Esophagus mucosa (tissue), 1 donor: ENCODE results near the gene ZMIZ1. TPM values are rescaled to one million over a fixed set of nuclear protein-coding genes. Genes with fewer than 3 reads are reported as not detected.

Experiments
- ATAC-seq: fragments of 200-7000 bp; cut with Tn5 transposase; one replicate; pipeline ENCODE4 v1.9.1; 2020
- total RNA-seq: library from RNA; stranded (reverse); gene quantifications from one replicate; pipeline ENCODE4 v1.2.4, GENCODE V29; 2023
- donor health status: DM: yes; HTN: yes; CAD: no.

ZMIZ1 gene
- total RNA-seq, 1 donor from 2014 or later = 43.8 TPM

DNA sequence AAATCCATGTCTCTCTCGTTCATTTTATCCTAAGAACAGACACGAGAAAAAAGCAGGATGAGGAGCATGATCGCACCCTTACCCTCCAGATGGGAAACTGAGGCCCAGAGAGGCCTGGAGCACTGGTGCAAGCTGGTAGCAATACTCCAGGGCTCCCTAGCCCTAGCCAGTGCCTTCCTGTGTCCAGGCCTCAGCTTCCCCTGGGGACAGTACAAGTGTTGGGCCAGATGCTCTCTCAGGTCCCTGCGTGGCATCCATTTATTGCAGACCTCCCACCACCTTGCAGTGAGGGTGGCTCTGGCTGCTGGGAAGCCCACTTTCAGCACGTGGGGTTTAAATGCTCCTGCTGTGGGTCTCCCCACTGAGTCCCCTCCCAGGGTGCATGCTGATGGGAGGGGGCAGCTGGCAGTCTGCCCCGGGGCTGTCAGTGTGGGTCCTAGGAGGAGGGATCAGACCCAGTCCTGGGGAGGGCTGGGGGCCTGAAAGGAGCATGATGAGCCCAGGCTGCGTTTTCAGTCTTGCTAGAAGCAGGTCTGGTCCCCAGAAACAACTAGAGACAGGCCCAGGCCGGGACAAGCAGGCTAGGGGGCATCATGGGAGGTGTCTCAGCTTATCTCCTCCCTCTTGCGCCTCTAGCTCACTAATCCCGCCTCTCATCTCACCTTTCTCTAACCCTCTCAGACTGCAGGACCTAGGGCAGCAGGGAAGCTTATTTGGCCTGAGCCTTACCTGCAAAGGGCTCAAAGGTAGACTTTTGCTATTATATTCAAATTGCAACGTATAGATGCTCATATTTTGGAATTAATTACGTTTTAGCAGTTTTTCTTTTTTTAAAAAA lies 277.8 kb downstream of the ZMIZ1 start:
- ATAC-seq = no peak

DNA sequence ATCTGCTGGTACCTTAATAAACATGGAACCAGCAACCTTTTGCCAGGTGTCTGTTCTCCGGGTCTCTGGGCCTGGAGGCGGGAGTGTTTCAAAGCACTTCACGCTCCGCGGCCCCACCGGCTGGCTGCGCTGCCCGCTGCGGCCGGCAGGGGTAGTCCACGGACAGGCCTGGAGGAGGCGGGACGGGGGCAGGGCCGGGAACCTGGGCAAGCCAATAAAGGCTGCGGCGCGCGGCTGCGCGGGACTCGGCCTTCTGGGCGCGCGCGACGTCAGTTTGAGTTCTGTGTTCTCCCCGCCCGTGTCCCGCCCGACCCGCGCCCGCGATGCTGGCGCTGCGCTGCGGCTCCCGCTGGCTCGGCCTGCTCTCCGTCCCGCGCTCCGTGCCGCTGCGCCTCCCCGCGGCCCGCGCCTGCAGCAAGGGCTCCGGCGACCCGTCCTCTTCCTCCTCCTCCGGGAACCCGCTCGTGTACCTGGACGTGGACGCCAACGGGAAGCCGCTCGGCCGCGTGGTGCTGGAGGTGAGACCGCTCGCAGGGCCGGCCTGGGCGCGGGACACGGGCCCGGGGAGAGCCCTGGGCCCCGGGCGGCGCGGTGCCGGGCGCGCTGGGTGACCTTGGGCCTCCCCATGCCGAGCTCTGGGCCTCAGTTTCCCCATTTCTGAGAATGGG lies 278.6 kb downstream of the ZMIZ1 start, which contains the start of gene PPIF:
TSS of gene PPIF (plus strand) at position 244 of the 668 bp plus-strand sequence. CDS start at position 324, 80 bp downstream.
- ATAC-seq = peak; percentile 81

DNA sequence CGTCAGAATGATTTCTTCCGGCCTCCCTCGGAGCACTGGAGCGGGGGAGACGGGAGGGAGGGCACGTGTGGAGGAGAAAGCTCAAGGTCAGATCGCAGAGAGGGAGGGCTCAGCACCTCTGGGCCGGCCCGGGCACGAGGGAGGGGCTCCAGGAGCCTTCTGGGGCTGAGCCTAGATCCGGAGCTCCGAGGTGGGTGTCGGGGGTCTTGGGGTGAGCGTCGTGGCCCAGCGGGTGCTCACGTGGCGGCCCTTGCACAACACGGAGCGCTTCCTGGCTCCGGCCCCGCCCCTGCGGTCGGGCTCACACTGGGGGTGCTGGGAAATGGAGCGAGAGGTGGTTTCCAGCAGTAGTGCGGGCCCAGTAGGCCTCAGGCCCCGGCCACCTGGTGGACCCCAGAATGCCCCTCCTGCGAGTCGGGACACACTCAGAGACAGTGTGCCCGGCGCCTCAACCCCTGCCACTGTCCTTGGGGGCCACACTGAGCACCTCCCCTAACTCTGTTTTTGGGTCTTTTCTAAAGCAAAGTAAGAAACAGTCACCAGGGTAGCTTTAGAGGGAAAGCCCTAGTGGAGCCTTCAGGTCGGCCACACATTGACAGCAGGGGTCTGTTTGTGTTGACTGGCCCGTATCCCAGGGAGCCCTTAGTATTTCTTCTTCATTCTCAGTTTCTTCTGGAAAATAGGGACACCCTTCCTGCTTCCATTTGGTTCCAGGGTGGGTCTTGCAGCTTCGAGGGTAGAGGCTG lies 279.3 kb downstream of the ZMIZ1 start:
- ATAC-seq = peak; percentile 51

DNA sequence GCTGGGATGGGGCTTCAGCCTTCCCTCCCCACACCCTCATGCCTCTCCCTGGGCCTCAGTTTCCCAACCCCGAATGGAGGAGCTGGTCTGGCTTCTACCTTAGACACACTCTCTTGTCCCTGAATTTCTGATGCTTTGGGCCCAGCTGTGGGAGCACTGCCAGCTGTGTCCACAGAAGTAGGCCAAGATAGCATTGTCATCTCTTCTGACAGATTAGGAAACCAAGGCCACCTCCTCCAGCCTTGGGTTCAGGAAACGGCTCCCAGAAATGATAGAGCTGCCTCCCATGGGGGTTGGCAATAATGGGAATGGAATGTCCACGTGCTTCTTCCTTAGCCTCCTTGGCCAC lies 279.8 kb downstream of the ZMIZ1 start:
- ATAC-seq = no peak

DNA sequence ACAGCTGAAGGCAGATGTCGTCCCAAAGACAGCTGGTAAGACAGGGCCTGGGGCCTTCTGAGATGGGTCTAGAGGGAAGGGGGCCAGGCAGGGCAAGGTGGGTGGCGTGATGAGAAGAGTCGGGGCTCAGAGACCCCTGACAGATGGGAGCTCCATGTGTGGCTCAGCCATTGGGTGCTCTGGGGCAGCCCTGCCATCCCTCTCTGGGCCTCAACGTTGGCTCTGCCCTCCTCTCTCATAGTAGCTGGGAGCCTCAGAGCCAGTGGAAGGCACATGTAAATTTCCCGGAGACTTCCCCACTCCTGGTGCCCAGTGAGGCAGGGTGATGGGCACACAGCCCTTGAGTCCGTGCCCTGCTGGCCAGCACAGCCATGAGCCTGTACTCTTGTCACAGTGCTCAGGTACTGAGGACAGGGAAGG lies 280.3 kb downstream of the ZMIZ1 start:
- ATAC-seq = no peak

- ATAC-seq = peak; percentile 25
Measured at GRCh38 chr10:79349766-79350406, 281.1 kb downstream of the ZMIZ1 start.

GRCh38 chr10:79350407-79351154 lies 281.8 kb downstream of the ZMIZ1 start:
- ATAC-seq = no peak

- no peak for ATAC-seq
Measured at GRCh38 chr10:79351332-79351731, 282.6 kb downstream of the ZMIZ1 start.

DNA sequence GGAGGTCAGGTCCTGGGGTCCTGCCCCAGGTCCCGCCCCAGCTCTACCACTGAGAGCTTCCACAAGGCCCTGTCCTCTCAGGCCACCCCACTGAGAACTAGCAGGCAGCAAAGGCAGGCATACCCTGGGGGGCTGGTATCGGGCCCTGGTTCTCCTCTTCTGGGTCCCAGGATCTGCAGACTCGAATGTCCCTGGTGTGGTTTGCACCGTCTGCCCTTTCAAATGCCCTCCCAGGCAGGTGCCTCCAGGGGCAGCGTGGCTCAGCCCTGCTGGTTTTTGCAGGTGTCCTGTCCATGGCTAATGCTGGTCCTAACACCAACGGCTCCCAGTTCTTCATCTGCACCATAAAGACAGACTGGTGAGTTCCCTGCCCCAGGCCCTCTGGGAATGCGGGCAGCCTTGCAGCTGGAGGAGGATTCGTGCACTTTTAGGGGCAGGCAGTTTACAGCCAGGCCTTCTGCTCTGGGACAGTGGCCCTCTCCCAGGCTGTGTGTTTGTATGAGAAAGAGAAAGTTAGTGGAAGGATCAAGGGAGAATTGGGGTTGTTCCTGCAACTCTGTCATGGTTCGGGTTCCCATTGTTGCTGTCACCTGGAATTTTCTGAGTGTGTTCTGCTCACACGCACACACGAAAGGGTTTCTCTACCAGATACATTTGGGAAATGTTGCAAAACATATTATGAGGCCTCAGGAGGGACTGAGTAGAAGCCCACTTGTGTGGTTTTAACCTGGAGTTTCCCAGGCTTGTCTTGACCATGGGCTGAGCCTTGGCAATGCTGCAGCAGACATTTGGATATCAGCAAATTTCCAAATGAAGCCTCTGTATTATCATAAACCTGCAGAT lies 283.5 kb downstream of the ZMIZ1 start:
- no peak for ATAC-seq

DNA sequence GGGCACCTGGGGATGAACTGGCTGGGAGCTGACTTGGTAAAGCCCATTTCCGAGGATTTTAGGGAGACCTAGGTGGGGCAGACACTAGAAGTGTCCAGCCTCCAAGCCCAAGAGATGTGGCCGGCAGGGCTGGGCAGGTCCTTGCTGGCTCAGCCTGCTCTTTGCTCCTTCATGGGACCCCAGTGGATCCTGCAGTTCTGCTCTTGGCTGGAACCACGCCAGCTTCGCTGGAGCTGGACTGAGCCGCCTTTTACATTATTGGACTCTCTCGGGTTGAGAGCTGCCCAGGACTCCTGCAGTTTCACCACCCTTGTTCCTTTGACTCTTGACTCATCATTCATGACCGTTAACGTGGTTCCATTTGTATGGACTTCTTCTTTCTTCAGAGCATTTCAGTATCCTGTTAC lies 284.2 kb downstream of the ZMIZ1 start:
- ATAC-seq = no peak

- ATAC-seq = no peak
Measured at GRCh38 chr10:79353726-79354125, 285.0 kb downstream of the ZMIZ1 start.

GRCh38 chr10:79354141-79354540 lies 285.4 kb downstream of the ZMIZ1 start:
- no peak for ATAC-seq

DNA sequence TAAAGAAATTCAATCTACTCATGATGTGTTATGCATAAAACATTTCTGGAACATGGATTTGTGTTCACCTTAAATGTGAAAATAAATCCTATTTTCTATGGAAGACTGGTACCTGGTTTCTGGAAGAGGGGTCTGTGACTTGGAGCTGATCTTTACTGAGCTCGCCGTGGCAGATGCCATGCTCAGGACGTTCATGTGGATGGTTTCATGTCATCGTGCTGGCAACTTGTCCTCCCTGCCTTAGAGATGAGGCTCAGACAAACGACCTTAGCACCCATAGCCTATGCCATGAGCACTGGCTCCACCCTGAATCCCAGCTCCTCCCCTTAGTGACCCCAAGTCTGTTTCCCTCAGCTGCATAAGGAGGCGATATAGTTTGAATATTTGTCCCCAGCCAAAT lies 285.8 kb downstream of the ZMIZ1 start:
- no peak for ATAC-seq

DNA sequence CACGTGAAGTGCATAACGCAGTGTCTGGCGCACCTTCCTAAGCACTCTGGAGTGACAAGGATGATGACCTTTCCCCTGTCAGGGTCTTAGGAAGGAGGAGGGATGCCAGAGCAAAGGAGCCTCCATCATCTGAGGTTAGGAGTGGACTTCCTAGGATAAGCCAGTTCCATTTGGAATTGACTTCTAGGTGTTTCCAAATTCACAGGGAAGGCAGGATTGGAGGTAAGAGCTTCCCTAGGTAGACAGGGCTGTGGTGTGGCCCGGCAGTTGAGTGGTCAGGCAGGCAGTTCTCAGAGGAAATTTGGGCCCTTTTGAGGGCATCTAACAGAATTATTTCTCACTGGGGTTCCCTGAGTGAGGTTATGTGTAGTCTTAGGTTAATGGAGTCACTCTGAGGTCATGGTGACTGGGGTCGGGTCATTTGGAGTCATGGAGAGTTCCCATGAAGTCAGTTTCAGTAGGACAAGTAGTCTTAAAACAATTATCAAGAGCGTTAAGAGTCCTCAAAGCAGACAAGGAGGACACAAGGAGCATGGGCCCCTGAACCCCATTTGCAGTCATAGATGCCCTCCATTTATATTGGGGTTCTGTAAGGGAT lies 286.8 kb downstream of the ZMIZ1 start:
- ATAC-seq = no peak

DNA sequence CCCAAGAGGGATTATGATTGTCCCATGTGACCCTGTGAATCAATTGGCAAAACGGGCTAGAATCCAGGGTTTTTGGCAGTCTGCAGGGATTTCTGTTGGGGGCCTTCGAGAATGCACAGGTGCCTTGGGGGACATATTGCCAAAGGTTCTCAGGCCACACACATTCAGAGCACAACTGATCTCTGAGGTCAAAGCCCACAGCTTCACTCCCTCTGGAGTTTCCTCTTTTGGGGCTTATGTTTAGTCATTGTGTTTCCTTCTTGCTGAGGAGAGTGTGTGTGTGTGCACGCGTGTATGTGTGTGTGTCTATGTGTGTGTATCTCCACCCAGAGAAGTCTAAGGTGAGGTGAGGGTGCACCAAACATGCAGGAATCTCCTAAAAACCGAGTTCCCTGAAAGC lies 287.3 kb downstream of the ZMIZ1 start:
- peak; percentile 9 for ATAC-seq

DNA sequence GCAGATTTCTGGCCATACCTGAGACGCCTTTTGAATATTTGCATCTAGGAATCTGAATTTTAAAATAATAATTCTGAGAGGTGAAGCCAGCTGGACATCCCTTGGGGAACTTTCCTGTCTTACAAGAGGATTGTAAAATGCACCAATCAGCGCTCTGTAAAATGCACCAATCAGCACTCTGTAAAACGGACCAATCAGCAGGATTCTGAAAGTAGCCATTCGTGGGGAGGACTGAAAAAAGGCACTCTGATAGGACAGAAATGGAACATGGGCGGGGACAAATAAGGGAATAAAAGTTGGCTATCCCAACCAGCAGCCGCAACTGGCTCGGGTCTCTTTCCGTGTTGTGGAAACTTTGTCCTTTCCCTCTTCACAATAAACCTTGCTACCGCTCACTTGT lies 288.4 kb downstream of the ZMIZ1 start:
- no peak for ATAC-seq

DNA sequence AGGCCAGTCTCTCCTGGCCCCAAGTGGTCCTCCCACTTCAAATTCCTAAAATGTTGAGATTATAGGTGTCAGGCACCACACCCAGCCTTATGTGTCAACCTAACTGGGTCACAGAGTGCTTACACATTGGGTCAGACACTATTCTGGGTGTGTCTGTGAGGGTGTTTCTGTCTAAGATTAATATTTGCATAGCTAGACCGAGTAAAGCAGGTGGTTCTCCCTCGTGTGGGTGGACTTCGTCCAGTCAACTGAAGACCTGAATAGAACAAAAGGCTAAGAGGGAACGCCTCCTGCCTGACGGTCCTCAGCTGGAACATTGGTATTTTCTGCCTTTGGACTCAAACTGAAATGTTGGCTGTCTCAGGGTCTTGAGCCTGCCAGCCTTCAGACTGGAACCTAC lies 290.0 kb downstream of the ZMIZ1 start:
- ATAC-seq = peak; percentile 95

DNA sequence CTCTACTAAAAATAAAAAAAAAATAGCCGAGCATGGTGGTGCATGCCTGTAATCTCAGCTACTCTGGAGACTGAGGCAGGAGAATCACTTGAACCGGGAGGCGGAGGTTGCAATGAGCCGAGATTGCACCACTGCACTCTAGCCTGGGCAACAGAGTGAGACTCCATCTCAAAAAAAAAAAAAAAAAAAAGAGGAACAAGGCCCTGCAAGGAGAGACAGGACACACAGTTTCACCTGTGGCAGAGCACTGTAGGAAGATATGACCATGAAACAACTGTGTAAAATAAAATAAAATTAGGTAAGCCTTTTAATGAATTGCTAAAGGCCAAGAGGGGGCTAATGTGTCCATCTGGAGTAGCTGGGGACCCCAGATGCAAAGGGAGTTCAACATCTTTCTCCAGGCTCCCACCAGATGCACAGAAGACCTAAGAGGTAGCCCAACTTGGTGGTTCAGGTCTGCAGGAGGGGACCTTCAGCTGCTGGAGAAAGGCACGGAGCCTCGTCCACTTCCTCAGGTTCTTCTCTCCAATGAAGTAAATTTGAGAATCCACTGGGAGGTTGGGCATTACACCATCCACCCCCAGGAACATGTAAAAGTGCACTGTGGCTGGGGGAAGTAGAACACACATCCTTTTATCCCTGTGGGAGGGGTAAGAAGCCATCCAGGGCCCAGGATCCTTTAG lies 291.2 kb downstream of the ZMIZ1 start:
- no peak for ATAC-seq

- ATAC-seq = no peak
Measured at GRCh38 chr10:79360499-79361342, 292.0 kb downstream of the ZMIZ1 start.
